Suprapubic skin (tissue), 4 donors: ENCODE data around the gene EED. TPM values are rescaled to one million over a fixed set of nuclear protein-coding genes. Genes with fewer than 3 reads are reported as not detected.

Experiments
- DNase-seq, 2 donors: peaks; one replicate each; pipeline ENCODE4 v3.0.0-alpha.2; 2019; ENCODE audit warnings: low spot score in 2 of 2
- H3K27ac ChIP-seq: fragments of 200-600 bp; sonication (generic); one replicate; pipeline ENCODE4 v1.5.1; 2019
- H3K27me3 ChIP-seq: fragments of 200-600 bp; sonication (generic); one replicate; pipeline ENCODE4 v1.5.1; 2019
- H3K36me3 ChIP-seq: fragments of 200-600 bp; sonication (generic); one replicate; pipeline ENCODE4 v1.5.1; 2019
- H3K4me1 ChIP-seq: fragments of 200-600 bp; sonication (generic); one replicate; pipeline ENCODE4 v1.5.1; 2019
- H3K4me3 ChIP-seq: fragments of 200-600 bp; sonication (generic); one replicate; pipeline ENCODE4 v1.5.1; 2019; ENCODE audit warnings: mild to moderate bottlenecking
- H3K9me3 ChIP-seq: fragments of 200-600 bp; sonication (generic); one replicate; pipeline ENCODE4 v1.5.1; 2019
- CTCF ChIP-seq, 2 donors: fragments of 200-600 bp in 1 of 2; fragments of 450-650 bp in 1 of 2; sonication (generic) in 1 of 2; IDR thresholded peaks; one replicate each; pipeline ENCODE4 v1.5.1; 2016 to 2019; ENCODE audit warnings: antibody characterized with exemption in 2 of 2, mild to moderate bottlenecking in 1 of 2, moderate library complexity in 1 of 2
- EP300 ChIP-seq: sonication (generic); formaldehyde crosslinking; IDR thresholded peaks from one replicate; pipeline ENCODE4 v1.6.1; 2017; ENCODE audit warnings: antibody characterized with exemption
- POLR2A ChIP-seq, 2 donors: fragments of 450-650 bp; IDR thresholded peaks; one replicate each; pipeline ENCODE4 v1.6.1; 2017; ENCODE audit warnings: antibody characterized with exemption in 2 of 2, mild to moderate bottlenecking in 2 of 2, moderate library complexity in 2 of 2
- POLR2AphosphoS5 ChIP-seq, 3 donors: sonication (generic); formaldehyde crosslinking; IDR thresholded peaks; one replicate each; pipeline ENCODE4 v1.6.1; 2017; ENCODE audit warnings: antibody characterized with exemption in 3 of 3
- WGBS: methylation state at CpG from one replicate; pipeline ENCODE4 v1.1.5; 2018; 5-methylcytosine and 5-hydroxymethylcytosine counted together
- total RNA-seq, 4 donors: library from RNA; depleted of rRNA; stranded (reverse); fragments of >200 nt; gene quantifications; one replicate each; pipeline ENCODE4 v1.1.0, GENCODE V29; 2016

The EED gene
- total RNA-seq, 4 donors from 2014 or later = 11.9 to 39.3 (median 15.1) TPM

- H3K9me3 ChIP-seq = no peaks in the 10 kb centered on the region
- no peaks in the 10 kb centered on the region for H3K36me3 ChIP-seq
- no peak for TF ChIP-seq POLR2A (IDR thresholded peaks at IDR 0.05)
- no peak for TF ChIP-seq POLR2AphosphoS5 (IDR thresholded peaks at IDR 0.05)
- TF ChIP-seq CTCF (IDR thresholded peaks at IDR 0.05) = no peak
- TF ChIP-seq EP300 = no peak
- 70% methylated on average over 2 of the region's 2 CpGs for WGBS
- no peaks in the 10 kb centered on the region for H3K27me3 ChIP-seq
- DNase-seq = no peak
- peaks cover 4% of the 10 kb centered on the region for H3K4me1 ChIP-seq
- no peak overlapping the region for H3K27ac ChIP-seq
- no peak overlapping the region for H3K4me3 ChIP-seq
Observed at GRCh38 chr11:86234831-86235461, 9.6 kb upstream of the EED start.

- Histone ChIP-seq H3K27me3 (no peaks in the 10 kb centered on the region), H3K27ac (no peak overlapping the region), H3K4me3 (no peak overlapping the region), H3K36me3 (no peaks in the 10 kb centered on the region), H3K9me3 (no peaks in the 10 kb centered on the region), H3K4me1 (no peaks in the 10 kb centered on the region)
- 95% methylated on average over 9 of the region's 9 CpGs for WGBS
- DNase-seq = no peak
- TF ChIP-seq EP300 = no peak
- no peak for TF ChIP-seq POLR2AphosphoS5 (IDR thresholded peaks at IDR 0.05)
- TF ChIP-seq POLR2A (IDR thresholded peaks at IDR 0.05) = no peak
- TF ChIP-seq CTCF (IDR thresholded peaks at IDR 0.05) = no peak
Observed at GRCh38 chr11:86237267-86237804, 7.2 kb upstream of the EED start.

GRCh38 chr11:86240164-86240563, 4.4 kb upstream of the EED start:
- H3K9me3 ChIP-seq = no peaks in the 10 kb centered on the region
- TF ChIP-seq POLR2AphosphoS5 (IDR thresholded peaks at IDR 0.05) (no peak), EP300 (no peak), POLR2A (IDR thresholded peaks at IDR 0.05) (no peak), CTCF (IDR thresholded peaks at IDR 0.05) (no peak)
- 86% methylated on average over 4 of the region's 4 CpGs for WGBS
- no peak overlapping the region for H3K4me3 ChIP-seq
- H3K4me1 ChIP-seq = peaks cover 6% of the 10 kb centered on the region
- no peaks in the 10 kb centered on the region for H3K27me3 ChIP-seq
- H3K27ac ChIP-seq = no peak overlapping the region
- DNase-seq = no peak
- no peaks in the 10 kb centered on the region for H3K36me3 ChIP-seq

GRCh38 chr11:86241956-86242535, 2.5 kb upstream of the EED start:
- no peak overlapping the region for H3K4me3 ChIP-seq
- H3K4me1 ChIP-seq = peaks cover 19% of the 10 kb centered on the region
- H3K27me3 ChIP-seq = no peaks in the 10 kb centered on the region
- no peaks in the 10 kb centered on the region for H3K9me3 ChIP-seq
- 89% methylated on average over 4 of the region's 4 CpGs for WGBS
- H3K36me3 ChIP-seq = no peaks in the 10 kb centered on the region
- H3K27ac ChIP-seq = no peak overlapping the region
- no peak for DNase-seq
- TF ChIP-seq POLR2A (IDR thresholded peaks at IDR 0.05) (no peak), EP300 (no peak), CTCF (IDR thresholded peaks at IDR 0.05) (no peak), POLR2AphosphoS5 (IDR thresholded peaks at IDR 0.05) (no peak)

- no peak for DNase-seq
- Histone ChIP-seq H3K27me3 (no peaks in the 10 kb centered on the region), H3K9me3 (no peaks in the 10 kb centered on the region), H3K4me3 (no peak overlapping the region), H3K27ac (no peak overlapping the region), H3K36me3 (no peaks in the 10 kb centered on the region), H3K4me1 (peaks cover 31% of the 10 kb centered on the region)
- WGBS = 82% methylated on average over 2 of the region's 2 CpGs
- TF ChIP-seq POLR2AphosphoS5 (IDR thresholded peaks at IDR 0.05) (no peak), POLR2A (IDR thresholded peaks at IDR 0.05) (no peak), CTCF (IDR thresholded peaks at IDR 0.05) (no peak), EP300 (no peak)
Observed at GRCh38 chr11:86243396-86243795, 1.2 kb upstream of the EED start.
